NOMO-1 treated with dmso at 0.1 percent for 144 hours (cell line): Measurements from ENCODE around the gene KPNB1.
"Not testable (repeated sequence)": the region's sequence is repeated elsewhere in the genome, so short reads cannot be mapped to it uniquely, and the experiment has no call there.

Source experiments
- DNase-seq: peaks from one replicate; lab custom pipeline; 2025; ENCODE audit not compliant: unreplicated experiment; lab: John Stamatoyannopoulos, UW

KPNB1 gene

DNA sequence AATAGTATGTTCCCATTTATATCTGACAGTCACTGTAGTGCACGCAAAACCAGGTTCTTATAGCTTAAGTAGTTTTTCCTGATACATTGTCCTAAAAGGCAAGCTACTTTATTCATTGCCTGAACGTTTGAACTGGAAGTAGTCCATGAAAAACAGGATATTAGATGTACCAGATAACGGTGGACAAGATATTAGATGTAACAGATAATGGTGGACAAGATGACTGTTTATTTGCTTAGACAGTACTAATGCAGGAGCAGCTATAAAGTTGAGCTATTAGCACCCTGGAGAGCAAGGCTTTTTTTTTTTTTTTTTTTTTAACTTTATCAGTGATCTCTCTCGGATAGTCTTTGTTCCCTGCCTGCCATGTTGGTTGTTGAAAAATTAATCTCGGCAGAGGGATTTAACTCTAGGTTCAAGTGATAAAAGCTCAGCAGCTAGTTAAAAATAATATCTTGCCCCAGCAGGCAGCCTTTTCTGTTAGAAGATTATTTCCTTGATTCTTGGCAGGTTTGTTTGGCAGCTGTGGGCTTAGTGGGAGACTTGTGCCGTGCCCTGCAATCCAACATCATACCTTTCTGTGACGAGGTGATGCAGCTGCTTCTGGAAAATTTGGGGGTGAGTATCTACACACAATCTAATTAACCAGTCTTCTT, 26.9 kb downstream of the KPNB1 start:
- no peak for DNase-seq

DNA sequence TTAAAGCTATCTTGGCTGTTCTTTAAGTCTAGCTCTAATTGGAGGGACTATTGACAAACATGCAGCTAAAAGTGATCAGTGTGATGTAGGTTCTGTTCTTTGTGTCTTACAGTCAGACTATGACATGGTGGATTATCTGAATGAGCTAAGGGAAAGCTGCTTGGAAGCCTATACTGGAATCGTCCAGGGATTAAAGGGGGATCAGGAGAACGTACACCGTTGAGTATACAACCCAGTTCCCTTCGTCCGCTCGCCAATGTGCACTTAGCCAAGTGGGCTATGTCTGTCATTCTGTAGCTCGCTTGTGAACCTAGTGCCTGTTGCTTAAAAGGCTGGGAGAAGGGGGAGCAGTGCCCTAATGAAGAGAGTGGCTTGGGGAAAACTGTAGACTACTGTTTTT, 28.5 kb downstream of the KPNB1 start:
- no peak for DNase-seq

DNA sequence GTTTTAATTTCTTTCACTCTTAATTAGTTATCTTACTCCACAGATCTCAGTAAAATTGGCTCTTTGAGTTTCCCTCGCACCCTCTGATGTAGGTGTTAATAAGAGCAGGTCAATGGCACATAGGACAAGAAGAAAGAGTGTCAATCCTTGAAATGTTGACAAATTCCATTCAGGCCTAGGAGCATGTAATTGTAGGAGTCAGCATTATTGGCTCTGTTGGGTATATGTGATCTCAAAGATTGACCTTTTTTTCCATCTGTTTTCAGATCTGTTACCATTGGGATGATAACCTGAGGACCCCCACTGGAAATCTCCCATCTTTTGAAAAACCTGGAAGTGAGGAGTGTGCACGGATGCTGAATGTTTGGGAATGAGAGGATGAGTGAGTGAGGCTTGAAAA, 32.4 kb downstream of the KPNB1 start:
- DNase-seq, result no peak

DNA sequence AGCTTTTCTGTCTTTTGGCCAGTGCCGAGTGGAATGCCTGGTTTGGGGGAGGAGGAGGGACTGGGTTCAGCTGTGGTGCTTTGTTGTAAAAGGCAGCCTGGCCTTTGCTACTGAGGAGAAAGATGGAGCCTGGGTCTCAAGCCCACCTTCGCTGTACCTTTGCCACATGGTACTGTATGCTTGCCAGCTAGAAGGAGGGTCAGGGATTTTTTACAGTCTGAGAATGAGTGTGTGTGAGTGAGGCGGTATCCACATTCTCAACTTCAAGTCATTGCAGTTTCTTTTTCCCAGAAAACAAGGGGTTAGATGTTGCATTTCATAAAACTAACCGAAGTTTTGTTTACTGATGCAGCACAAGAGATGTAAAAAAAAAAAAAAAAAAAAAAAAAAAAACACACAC, 33.0 kb downstream of the KPNB1 start:
- not testable (repeated sequence) for DNase-seq

- no peak for DNase-seq
Observed at GRCh38 chr17:47684025-47684424, 34.3 kb downstream of the KPNB1 start.

DNA sequence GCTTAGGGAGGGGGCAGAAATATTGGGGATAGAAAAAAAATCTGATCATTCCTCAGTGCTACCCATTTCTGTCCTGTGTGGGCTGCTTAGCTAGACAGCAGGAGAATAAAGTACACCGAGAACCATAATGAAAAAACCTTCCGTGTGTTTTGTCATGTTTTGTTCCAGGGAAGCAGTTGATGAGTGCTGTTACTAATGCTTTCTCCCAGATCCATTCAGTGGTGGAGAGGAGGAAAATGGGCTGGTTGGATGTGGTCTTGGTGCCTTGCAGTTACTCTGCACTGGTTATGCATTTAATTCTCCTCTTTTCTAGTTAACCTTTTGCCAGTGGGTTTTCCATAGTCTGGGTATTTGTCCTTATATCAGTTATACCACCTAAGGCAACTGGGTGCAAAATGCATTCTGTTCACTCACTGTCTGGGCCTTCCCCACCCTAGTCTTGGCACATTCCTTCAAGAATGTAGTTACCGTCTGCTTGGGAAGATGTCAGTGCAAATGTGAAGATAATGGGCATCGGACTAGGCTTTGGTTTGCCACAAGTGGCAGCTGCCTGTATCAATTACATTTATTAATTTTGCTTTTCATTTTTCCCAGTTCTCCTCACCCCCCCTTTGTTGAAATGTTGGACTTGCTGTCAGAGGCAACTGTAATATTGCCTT, 34.9 kb downstream of the KPNB1 start:
- no peak for DNase-seq

DNA sequence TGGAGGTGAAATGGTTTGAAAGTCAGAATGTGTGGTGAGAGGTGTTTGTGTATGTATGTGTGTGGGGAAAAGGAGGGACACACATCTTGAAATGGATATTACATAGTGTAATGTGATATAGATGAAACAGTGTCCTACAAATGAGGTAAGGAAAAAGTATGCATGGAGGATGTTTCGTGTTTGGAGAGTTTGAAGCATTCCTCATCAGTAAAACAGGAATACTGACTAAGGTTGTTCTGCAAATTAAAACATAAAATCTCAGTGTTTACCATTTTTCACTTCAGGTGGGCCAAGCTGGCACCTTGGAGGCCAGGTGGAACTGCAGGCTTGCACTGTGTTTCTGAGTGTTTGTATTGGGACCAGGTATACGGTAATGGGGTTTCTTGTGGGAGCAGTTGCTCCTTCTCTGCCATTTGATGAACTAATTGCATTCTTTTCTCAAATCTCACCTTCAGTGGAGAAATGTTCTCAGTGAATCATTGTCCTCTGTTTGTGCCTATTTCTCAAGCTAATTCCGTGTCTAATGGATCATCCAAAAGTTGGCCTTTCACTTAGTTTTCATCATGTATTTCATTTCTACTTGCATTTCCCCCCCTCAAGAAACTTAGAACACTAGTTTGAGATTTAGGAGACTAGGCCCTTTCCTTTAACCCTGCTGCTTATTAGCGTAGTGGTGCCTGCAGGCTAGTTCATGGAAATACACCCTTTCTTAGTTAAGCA, 36.0 kb downstream of the KPNB1 start:
- DNase-seq, result no peak

GRCh38 chr17:47686276-47686635, 36.5 kb downstream of the KPNB1 start:
- DNase-seq, result no peak

- no peak for DNase-seq
Observed at GRCh38 chr17:47686664-47687327, 37.1 kb downstream of the KPNB1 start.

DNA sequence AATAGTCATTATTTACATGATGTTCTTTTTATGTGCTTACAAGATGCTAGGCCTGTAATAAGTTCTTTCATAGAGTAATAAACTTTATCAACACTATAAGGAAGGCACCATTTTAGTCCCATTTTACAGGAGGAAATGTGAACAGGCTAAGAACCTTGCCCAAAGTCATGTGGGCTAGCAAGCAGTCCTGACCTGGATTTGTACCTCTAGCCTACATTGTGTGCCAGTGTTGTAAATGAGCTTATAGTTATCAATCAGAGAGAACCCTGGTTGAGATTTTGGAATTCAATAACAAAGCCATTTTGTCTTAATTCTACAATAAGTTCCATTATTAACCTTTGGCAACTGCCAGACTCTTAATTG, 37.6 kb downstream of the KPNB1 start:
- DNase-seq, result no peak

DNA sequence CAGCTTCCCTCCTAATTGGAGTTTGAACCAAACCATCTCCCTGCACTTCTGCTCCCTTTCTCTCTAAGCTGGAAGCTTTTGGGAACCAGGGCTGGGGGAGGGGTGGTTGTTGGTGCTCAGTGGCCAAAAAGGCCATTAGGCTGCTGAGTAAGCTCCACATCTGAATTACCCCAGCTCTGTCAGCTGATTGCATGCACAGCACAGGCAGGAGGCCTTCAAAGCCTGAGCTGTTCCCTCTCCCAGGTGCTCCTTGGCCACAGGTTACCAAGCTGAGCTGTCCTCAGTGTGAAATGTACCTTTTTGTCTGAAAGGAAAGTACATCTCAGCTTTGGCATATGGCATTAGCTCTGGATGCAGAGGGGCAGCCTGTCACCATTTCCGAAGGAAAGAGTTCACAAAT, 38.0 kb downstream of the KPNB1 start:
- DNase-seq, result no peak

GRCh38 chr17:47690121-47690520, 40.4 kb downstream of the KPNB1 start:
- DNase-seq, result no peak

DNA sequence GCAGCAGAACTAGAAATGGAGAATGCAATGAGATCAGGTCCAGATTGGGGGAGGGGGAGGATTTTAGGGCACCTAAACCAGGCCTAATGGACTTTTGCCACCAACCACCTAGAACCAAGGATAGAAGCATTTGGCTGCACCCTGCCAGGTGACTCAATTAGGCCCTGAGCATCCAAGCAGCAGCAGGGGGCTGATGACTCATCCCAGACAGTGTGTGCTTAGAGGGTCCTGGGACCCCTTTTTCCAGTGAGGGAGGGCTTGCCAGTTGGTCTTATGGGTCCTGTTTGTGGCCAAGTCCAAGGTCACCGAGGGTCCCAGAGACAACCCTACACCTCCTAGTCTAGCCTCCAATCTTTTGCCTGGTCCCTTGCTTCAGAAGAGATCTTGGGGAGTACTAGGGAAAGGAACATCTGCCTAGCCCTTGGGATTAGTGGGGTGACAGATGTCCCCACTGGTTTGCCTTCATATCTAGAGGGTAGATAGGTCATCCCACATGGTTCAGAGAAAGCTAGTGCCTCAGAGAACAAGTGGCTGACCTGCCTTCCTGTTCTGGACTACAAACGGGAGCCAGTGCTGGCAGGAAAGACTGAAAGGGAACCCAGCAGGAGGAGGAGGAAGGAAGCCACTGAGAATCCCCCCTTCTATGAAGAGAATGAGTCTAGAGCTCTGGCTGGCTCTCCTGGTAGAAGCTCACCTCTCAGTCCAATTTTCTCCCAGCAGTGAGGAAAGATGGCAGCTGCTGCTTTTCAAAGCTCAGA, 42.6 kb downstream of the KPNB1 start:
- DNase-seq, result no peak

DNA sequence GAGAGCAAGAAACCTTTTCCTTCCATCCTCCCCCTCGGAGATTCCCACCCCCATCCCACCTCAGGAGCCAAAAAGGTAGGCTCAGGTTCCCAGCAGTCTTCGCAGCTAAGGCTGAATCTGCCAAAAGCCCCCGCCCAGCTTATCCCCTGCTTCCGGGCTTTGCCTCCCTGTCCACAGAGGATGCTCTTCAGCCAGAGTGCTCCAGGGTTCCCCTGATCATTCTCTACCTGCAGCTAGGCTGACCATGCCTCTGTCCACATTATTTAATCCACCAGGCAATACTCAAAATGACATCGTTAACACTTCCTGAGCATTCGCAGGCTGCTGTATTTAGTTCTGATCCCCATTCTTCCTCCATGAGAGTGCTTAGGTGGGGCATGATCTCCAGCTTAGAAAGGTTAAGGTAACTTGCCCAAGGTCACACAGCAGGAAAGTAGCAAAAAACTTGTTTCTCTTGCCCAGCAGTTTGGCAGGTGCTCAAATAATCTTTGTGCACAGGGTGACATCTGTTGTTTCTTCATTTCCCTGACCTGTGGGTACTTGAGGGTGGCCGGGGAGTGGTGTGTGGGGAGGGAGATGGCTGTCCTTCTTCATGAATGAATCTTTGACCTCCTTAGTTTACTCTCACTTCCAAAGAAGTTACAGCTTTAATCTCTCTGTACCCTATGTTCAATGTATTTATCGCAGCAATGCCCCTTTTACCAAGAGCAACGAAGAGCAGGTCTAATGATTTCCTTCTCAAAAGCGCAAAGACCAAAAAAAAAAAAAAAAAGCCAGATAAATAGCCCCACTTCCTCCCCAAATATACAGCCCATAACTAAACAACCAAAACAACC, 43.4 kb downstream of the KPNB1 start:
- no peak for DNase-seq

DNA sequence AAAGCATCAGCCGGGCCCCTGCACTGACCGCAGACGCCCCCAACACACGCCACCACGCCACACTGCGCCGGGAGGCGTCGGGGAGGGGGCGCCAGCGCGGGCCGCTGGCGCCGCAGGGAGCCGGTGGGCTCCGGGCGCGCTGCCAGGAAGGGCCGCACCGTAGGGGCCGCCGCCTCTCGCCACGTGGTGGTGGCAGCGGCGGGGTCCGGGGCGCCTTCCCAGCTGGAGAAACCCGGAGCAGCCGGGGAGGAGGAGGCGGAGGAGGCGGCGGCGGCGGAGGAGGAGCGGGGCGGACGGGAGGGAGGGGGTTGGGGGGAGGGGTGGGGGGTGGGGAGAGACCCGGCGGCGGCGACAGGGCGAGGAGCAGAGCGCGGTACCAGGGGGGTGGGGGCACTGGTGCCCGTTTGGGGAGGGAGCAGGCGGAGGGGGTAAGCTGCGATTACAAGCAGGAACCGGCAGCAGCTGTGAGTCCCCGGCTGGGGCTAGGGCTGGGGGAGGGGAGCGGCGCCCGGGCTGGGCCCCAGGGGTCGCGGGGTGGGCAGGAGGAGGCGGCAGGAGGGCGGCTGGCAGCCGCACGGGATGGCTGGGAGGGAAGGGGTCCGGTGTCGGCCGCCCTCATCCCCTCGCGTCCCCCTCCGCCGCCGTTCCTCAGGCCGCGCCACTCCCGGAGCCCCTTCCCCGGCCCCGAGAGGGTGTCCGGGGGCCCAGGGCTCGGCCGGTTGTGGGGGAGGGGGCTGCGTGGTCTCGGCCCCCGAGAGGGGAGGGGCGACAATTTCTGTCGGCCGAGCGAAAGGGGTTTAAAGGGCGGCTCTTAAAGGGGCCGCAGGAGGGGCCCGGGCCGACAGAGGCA, 44.2 kb downstream of the KPNB1 start, which contains the start of gene TBKBP1:
TSS of gene TBKBP1 (plus strand) at position 431 of the 850 bp plus-strand sequence. CDS start 1,952 bp downstream, outside the sequence.
- peak; percentile 11 for DNase-seq

GRCh38 chr17:47694581-47695428, 45.1 kb downstream of the KPNB1 start:
- DNase-seq, result peak; percentile 60

DNA sequence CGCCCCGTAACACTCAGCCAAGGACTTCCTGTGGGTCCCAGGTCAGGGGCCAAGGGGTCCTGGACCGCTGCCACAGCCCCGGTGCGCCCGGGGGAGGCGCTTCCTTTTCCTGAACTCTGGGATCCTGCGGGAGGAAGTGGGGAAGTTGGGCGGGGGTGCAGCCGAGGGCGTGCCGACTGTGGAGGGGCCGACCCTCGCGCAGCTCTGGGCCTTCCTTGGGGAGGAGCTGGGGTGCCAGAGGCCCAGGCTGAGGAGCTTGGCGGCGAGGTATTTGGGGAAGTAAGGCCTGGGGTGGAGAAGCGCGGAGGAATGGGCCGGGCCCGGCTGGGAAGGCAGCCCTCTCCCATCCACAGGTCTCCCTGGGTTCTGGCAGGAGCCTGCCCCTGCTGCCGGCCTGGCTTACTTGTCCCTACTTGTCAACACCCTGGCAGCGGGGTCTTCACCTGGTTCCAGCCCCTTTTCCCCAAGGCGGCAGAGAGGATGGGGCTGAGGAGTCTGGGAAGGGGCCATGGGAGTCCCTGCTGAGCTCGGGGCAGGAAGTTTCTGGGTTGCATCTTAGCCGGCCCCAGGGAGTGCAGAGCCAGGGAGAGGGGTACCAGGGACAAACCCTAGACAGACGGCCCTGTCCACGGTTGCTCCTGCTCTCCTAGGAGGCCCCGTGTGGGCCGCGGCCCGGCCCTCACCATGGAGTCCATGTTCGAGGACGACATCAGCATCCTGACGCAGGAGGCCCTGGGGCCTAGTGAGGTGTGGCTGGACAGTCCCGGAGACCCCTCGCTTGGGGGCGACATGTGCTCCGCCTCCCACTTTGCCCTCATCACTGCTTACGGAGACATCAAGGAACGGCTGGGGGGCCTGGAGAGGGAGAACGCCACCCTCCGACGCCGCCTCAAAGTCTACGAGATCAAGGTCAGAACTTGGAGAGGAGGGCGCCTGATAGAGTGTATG, 46.0 kb downstream of the KPNB1 start:
- peak; percentile 62 for DNase-seq
